SJSA1 (cell line): Measurements from ENCODE around the gene RILPL1. TPM values are rescaled to one million over a fixed set of nuclear protein-coding genes. Genes with fewer than 3 reads are reported as not detected.
A peak's percentile ranks its signal among the peaks of the same experiment; 100 is the strongest.
"Not testable (repeated sequence)": the region's sequence is repeated elsewhere in the genome, so short reads cannot be mapped to it uniquely, and the experiment has no call there.

ENCODE experiments used
- DNase-seq, 2 experiments: peaks; one replicate each; pipeline ENCODE4 v3.0.0-alpha.2; 2015 to 2020; ENCODE audit warnings: low spot score in 2 of 2, low read depth in 1 of 2
- H3K27ac ChIP-seq: fragments of 250-450 bp; sonication (Bioruptor Pico); 2 replicates; pipeline ENCODE4 v1.5.1; 2020; ENCODE audit warnings: mild to moderate bottlenecking, moderate library complexity
- H3K27me3 ChIP-seq: fragments of 250-450 bp; sonication (Bioruptor Pico); replicated peaks from 2 replicates; pipeline ENCODE4 v1.5.1; 2020; ENCODE audit warnings: mild to moderate bottlenecking, moderate library complexity
- H3K36me3 ChIP-seq: fragments of 250-450 bp; sonication (Bioruptor Pico); 2 replicates; pipeline ENCODE4 v1.5.1; 2020; ENCODE audit warnings: mild to moderate bottlenecking
- H3K4me1 ChIP-seq: fragments of 250-450 bp; sonication (Bioruptor Pico); replicated peaks from 2 replicates; pipeline ENCODE4 v1.6.1; 2021; ENCODE audit warnings: mild to moderate bottlenecking
- H3K4me3 ChIP-seq: fragments of 250-450 bp; sonication (Bioruptor Pico); 2 replicates; pipeline ENCODE4 v1.5.1; 2020; ENCODE audit warnings: mild to moderate bottlenecking
- H3K9me3 ChIP-seq: fragments of 250-450 bp; sonication (Bioruptor Pico); replicated peaks from 2 replicates; pipeline ENCODE4 v1.5.1; 2020; ENCODE audit warnings: mild to moderate bottlenecking
- total RNA-seq: library from RNA; depleted of rRNA; stranded (reverse); fragments of >200 nt; shearing (Covaris generic); gene quantifications from 2 replicates; pipeline ENCODE4 v1.2.3, GENCODE V29; 2014; rRNA removed

The RILPL1 gene, protein sequence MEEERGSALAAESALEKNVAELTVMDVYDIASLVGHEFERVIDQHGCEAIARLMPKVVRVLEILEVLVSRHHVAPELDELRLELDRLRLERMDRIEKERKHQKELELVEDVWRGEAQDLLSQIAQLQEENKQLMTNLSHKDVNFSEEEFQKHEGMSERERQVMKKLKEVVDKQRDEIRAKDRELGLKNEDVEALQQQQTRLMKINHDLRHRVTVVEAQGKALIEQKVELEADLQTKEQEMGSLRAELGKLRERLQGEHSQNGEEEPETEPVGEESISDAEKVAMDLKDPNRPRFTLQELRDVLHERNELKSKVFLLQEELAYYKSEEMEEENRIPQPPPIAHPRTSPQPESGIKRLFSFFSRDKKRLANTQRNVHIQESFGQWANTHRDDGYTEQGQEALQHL
- 6.1 and 8.3 TPM in 2 replicates for total RNA-seq

- peak; percentile 64 to 67 for DNase-seq
- Histone ChIP-seq H3K27ac (peak within 1 kb of the TSS; percentile 66), H3K4me3 (peak within 1 kb of the TSS; percentile 92), H3K27me3 (no peaks in the 10 kb centered on the region), H3K4me1 (peaks cover 15% of the 10 kb centered on the region), H3K9me3 (no peaks in the 10 kb centered on the region), H3K36me3 (peaks cover 12% of the 10 kb centered on the region)
Observed at GRCh38 chr12:123533672-123534643, at the start of gene RILPL1. RILPL1 (minus strand) TSS chr12:123533719; CDS start chr12:123533482, 237 bp downstream.

DNA sequence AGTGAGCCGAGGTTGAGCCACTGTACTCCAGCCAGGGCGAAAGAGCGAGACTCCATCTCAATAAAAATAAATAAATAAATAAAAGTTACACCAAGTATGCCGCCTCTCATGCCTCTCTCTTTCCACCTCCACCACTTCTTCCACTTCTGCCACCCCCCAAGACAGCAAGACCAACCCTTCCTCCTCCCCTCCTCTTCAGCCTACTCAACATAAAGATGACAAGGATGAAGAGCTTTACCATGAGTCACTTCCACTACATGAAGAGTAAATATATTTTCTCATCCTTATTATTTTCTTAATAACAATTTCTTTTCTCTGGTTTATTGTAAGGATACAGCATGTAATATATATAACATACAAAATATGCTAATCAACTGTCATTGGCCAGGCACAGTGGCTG lies 47.3 kb upstream of the RILPL1 start:
- Histone ChIP-seq H3K36me3 (peaks cover 19% of the 10 kb centered on the region), H3K27ac (no peak overlapping the region), H3K4me3 (no peak overlapping the region), H3K9me3 (no peaks in the 10 kb centered on the region), H3K4me1 (peaks cover 17% of the 10 kb centered on the region), H3K27me3 (no peaks in the 10 kb centered on the region)
- DNase-seq, result no peak

- not testable (repeated sequence) for H3K4me3 ChIP-seq, H3K9me3 ChIP-seq, DNase-seq, H3K27ac ChIP-seq, H3K27me3 ChIP-seq, H3K36me3 ChIP-seq
- H3K4me1 ChIP-seq, result 0 out of 2 replicates have a peak, but pooled peaks cover 10% of the 10 kb centered on the region
Observed at GRCh38 chr12:123578829-123579228, 45.3 kb upstream of the RILPL1 start.

- H3K36me3 ChIP-seq, result 0 out of 2 replicates have a peak, but pooled peaks cover 2% of the 10 kb centered on the region
- DNase-seq, result no peak
- H3K4me3 ChIP-seq, result no peak overlapping the region
- no peaks in the 10 kb centered on the region for H3K9me3 ChIP-seq
- H3K27ac ChIP-seq, result no peak overlapping the region
- 0 out of 2 replicates have a peak, but pooled peaks cover 10% of the 10 kb centered on the region for H3K4me1 ChIP-seq
- no peaks in the 10 kb centered on the region for H3K27me3 ChIP-seq
Observed at GRCh38 chr12:123578243-123578642, 44.7 kb upstream of the RILPL1 start.

DNA sequence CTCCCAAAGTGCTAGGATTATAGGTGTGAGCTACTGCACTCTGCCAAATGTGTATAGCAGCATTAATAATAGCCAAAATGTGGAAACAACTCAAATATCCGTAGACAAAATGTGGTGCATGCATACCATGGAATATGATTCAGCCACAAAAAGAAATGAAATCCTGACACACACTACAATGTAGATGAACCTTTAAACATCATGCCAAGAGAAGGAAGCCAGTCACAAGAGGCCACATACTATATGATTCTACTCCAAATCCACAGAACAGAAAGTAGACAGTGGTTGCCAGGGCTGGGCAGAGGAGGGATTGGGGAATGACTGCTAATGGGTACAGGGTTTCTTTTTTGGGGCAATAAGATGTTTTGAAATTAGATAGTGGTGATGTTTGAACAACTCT lies 43.1 kb upstream of the RILPL1 start:
- H3K36me3 ChIP-seq, result 0 out of 2 replicates have a peak, but pooled peaks cover 2% of the 10 kb centered on the region
- DNase-seq, result no peak
- no peaks in the 10 kb centered on the region for H3K27me3 ChIP-seq
- no peak overlapping the region for H3K4me3 ChIP-seq
- no peaks in the 10 kb centered on the region for H3K9me3 ChIP-seq
- no peaks in the 10 kb centered on the region for H3K4me1 ChIP-seq
- H3K27ac ChIP-seq, result no peak overlapping the region

GRCh38 chr12:123573870-123574269 lies 40.4 kb upstream of the RILPL1 start:
- DNase-seq, result no peak
- H3K9me3 ChIP-seq, result no peaks in the 10 kb centered on the region

GRCh38 chr12:123572391-123572790 lies 38.9 kb upstream of the RILPL1 start:
- Histone ChIP-seq H3K27me3 (no peaks in the 10 kb centered on the region), H3K9me3 (no peaks in the 10 kb centered on the region), H3K4me3 (no peak overlapping the region), H3K4me1 (no peaks in the 10 kb centered on the region), H3K36me3 (0 out of 2 replicates have a peak, but pooled peaks cover under 1% of the 10 kb centered on the region), H3K27ac (no peak overlapping the region)
- no peak for DNase-seq

More at GRCh38 chr12:123573870-123574269, 40.4 kb upstream of the RILPL1 start:
- no peak overlapping the region for H3K4me3 ChIP-seq
- 0 out of 2 replicates have a peak, but pooled peaks cover 2% of the 10 kb centered on the region for H3K36me3 ChIP-seq
- no peak overlapping the region for H3K27ac ChIP-seq
- no peaks in the 10 kb centered on the region for H3K4me1 ChIP-seq
- H3K27me3 ChIP-seq, result no peaks in the 10 kb centered on the region

- peak in 1 of 2 experiments; percentile 6 for DNase-seq
- no peaks in the 10 kb centered on the region for H3K36me3 ChIP-seq
- H3K27ac ChIP-seq, result no peak overlapping the region
- no peaks in the 10 kb centered on the region for H3K4me1 ChIP-seq
- no peaks in the 10 kb centered on the region for H3K9me3 ChIP-seq
- H3K4me3 ChIP-seq, result no peak overlapping the region
- no peaks in the 10 kb centered on the region for H3K27me3 ChIP-seq
Observed at GRCh38 chr12:123571343-123571813, 37.9 kb upstream of the RILPL1 start.

DNA sequence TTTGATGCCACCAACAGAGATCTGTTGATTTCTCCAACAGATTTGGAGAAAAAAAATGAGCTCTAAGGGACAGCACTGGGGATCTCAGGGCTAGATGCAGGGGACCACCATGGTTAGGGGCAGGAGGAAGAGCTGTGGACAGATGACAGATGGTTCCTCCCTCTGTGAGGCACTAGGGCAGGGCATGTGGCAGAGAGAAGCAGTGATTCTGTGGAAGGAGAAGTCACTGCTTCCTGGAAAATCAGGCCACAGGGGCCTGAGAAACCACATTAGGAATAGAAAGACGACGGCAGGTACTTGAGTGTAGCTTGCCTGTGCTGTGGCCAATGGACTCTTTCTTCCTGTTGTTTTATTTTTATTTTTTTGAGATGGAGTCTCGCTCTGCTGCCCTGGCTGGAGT lies 25.9 kb upstream of the RILPL1 start:
- Histone ChIP-seq H3K9me3 (no peaks in the 10 kb centered on the region), H3K27ac (no peak overlapping the region), H3K27me3 (no peaks in the 10 kb centered on the region), H3K4me3 (no peak overlapping the region), H3K4me1 (no peaks in the 10 kb centered on the region), H3K36me3 (no peaks in the 10 kb centered on the region)
- no peak for DNase-seq

DNA sequence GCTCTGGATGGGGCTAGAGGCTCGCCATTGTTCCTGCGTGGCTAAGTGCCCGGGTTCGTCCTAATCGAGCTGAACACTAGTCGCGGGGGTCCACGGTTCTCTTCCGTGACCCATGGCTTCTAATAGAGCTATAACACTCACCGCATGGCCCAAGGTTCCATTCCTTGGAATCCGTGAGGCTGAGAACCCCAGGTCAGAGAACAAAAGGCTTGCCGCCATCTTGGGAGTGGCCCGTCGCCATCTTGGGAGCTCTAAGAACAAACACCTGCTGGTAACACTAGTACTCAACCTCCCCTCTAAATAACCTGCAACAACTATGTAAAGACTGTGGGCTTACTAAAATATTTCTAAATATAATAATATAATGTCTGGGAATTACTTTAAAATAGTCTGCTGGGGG lies 25.0 kb upstream of the RILPL1 start:
- not testable (repeated sequence) for H3K27ac ChIP-seq, H3K4me3 ChIP-seq, H3K36me3 ChIP-seq, H3K9me3 ChIP-seq, DNase-seq, H3K27me3 ChIP-seq, H3K4me1 ChIP-seq

GRCh38 chr12:123554843-123555242 lies 21.3 kb upstream of the RILPL1 start:
- H3K36me3 ChIP-seq, DNase-seq, H3K4me1 ChIP-seq, H3K4me3 ChIP-seq, H3K27me3 ChIP-seq, H3K27ac ChIP-seq, H3K9me3 ChIP-seq: not testable (repeated sequence)

DNA sequence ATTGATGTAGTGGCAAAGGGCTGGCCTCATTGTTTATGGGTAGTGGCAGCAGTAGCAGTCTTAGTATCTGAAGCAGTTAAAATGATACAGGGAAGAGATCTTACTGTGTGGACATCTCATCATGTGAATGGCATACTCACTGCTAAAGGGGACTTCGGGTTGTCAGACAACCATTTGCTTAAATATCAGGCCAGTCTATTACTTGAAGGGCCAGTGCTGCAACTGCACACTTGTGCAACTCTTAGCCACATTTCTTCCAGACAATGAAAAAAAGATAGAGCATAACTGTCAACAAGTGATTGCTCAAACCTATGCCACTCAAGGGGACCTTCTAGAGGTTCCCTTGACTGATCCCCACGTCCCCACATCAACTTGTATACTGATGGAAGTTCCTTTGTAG lies 20.6 kb upstream of the RILPL1 start:
- not testable (repeated sequence) for H3K9me3 ChIP-seq, H3K27me3 ChIP-seq, H3K27ac ChIP-seq, DNase-seq, H3K36me3 ChIP-seq, H3K4me1 ChIP-seq, H3K4me3 ChIP-seq

DNA sequence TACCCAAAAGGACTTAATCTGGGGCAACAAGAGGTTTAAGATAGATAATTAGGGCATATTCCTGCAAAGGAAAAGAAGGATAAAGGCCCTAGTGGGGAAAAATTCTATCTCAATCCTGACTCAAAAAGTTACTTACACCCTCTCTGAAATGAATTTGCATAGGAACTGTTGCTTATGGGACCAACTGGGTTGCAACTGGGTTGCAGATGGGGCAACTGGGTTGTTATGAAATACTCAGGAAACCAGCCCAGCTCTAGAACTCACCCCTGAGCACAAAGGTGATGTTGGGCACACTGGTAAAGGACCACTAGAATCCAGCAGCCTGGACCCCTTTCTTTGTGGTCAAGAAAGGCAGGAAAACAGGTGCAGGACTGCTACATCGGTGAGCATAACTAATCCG lies 17.2 kb upstream of the RILPL1 start:
- H3K36me3 ChIP-seq, result no peaks in the 10 kb centered on the region
- no peak overlapping the region for H3K4me3 ChIP-seq
- H3K4me1 ChIP-seq, result no peaks in the 10 kb centered on the region
- no peaks in the 10 kb centered on the region for H3K27me3 ChIP-seq
- no peak overlapping the region for H3K27ac ChIP-seq
- H3K9me3 ChIP-seq, result no peaks in the 10 kb centered on the region
- no peak for DNase-seq
